NCI-H2081 treated with DMSO at 0.1 percent for 48 hours (cell line): ENCODE measurements around the gene STAM2.
"Not testable (repeated sequence)": the region's sequence is repeated elsewhere in the genome, so short reads cannot be mapped to it uniquely, and the experiment has no call there.

Experiments
- DNase-seq: peaks from one replicate; lab custom pipeline; 2025; lab: John Stamatoyannopoulos, UW

Gene STAM2

DNA sequence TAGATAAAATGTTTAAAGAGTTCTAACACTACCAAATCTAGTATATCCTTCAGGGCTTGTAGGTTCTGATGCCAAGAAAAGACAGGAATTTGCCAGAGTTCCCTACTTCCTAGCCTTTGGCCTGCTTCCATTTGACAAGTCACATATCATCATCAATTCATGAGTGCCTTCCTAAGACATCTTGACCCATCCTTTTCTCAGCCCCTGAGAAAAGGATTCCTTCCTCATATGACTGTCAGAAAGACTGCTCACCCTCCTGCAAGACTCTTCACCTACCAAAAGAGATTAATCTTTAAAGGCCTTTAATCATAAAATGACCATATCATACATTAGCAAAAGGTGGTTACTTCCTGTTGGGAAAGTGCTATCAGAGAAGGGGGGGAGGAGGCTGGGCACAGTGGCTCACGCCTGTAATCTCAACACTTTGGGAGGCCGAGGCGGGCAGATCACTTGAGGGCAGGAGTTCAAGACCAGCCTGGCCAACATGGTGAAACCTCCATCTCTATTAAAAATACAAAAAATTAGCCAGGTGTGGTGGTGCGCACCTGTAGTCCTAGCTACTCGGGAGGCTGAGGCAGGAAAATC lies 3.3 kb downstream of the STAM2 start:
- not testable (repeated sequence) for DNase-seq

GRCh38 chr2:152171718-152172117 lies 3.8 kb downstream of the STAM2 start:
- no peak for DNase-seq

DNA sequence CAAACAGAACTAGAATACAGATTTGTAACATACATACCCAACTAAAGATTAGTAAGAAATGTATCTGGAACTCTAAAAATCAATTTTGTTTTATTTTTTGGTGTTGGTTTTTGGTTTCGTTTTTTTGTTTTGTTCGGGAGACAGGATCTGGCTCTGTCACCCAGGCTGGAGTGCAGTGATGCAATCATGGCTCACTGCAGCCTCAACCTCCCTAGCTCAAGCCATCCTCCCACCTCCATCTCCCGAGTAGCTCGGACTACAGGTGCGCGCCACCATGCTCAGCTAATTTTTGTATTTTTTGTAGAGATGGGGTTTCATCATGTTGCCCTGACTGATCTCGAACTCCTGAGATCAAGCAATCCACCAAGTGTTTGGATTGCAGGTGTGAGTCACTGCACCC lies 6.4 kb downstream of the STAM2 start:
- not testable (repeated sequence) for DNase-seq

GRCh38 chr2:152167470-152167869 lies 8.1 kb downstream of the STAM2 start:
- DNase-seq, result not testable (repeated sequence)

GRCh38 chr2:152167065-152167464 lies 8.5 kb downstream of the STAM2 start:
- no peak for DNase-seq

- no peak for DNase-seq
Observed at GRCh38 chr2:152166633-152167032, 8.9 kb downstream of the STAM2 start.

DNA sequence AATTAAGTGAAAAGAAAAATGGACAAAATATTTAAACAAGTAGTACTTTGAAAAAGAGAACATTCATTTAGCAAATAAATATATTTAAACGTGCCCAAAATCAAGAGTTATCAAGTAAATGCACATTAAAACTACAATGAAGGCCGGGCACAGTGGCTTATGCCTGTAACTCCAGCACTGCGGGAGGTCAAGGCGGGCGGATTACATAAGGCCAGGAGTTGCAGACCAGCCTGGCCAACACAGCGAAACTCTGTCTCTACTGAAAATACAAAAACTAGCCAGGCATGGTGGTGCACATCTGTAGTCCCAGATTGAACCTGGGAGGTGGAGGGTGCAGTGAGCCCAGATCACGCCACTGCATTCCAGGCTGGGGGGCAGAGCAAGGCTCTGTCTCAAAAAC lies 9.8 kb downstream of the STAM2 start:
- DNase-seq, result no peak

- DNase-seq, result no peak
Observed at GRCh38 chr2:152165306-152165705, 10.3 kb downstream of the STAM2 start.

GRCh38 chr2:152163669-152164068 lies 11.9 kb downstream of the STAM2 start:
- not testable (repeated sequence) for DNase-seq

DNA sequence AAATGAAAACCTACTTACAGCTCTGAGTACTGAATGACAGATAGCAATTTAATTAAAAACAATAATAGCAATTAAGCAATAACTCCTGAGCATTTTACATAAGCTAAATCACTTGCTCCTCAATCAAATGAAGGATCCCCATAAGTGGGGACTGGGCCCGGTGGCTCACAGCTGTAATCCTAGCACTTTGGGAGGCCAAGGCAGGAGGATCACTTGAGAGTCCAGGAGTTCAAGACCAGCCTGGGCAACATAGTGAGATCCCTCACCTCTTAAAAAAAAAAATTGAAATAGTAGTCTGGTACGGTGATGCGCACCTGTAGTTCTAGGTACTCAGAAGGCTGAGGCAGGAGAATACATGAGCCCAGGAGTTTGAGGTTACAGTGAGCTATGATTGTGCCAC lies 13.4 kb downstream of the STAM2 start:
- no peak for DNase-seq

- no peak for DNase-seq
Observed at GRCh38 chr2:152161598-152161997, 14.0 kb downstream of the STAM2 start.

- DNase-seq, result not testable (repeated sequence)
Observed at GRCh38 chr2:152160378-152160777, 15.2 kb downstream of the STAM2 start.

DNA sequence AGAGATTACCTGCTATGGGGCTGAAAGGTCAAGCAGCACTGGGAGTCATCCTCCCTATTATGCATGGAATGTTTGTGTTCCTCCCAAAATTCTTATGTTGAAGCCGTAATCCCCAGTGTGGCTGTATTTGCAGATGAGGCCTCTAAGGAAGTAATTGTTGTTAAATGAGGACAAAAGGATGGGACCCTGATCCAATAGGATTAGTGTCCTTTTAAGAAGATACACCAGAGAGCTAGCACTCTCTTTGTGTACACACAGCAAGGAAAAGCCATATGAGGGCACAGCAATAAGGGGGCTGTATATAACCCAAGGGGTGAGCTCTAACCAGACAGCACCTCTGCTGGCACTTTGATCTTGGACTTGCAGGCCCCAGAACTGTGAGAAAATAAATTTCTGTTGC lies 18.3 kb downstream of the STAM2 start:
- no peak for DNase-seq

GRCh38 chr2:152155209-152155608 lies 20.4 kb downstream of the STAM2 start:
- DNase-seq, result no peak

DNA sequence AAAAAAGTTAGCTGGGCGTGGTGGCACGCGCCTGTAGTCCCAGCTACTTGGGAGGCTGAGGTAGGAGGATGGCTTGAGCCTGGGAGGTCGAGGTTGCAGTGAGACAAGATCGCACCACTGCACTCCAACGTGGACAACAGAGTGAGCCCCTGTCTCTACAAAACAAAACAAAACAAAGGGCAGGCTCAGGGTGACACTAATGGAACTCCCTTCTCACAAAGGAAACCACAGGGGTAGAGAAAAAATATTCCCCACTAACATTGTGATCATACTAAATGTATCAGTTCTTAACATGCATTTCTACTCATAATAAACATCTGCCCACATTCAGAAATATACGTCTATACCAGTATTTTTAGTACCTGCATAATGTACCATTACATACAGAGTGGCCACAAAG lies 21.1 kb downstream of the STAM2 start:
- no peak for DNase-seq

GRCh38 chr2:152134488-152135280 lies 40.9 kb downstream of the STAM2 start:
- DNase-seq, result no peak

- DNase-seq, result no peak
Observed at GRCh38 chr2:152132306-152132705, 43.3 kb downstream of the STAM2 start.

GRCh38 chr2:152127628-152128027 lies 47.9 kb downstream of the STAM2 start:
- no peak for DNase-seq

GRCh38 chr2:152126664-152127063 lies 48.9 kb downstream of the STAM2 start:
- no peak for DNase-seq

DNA sequence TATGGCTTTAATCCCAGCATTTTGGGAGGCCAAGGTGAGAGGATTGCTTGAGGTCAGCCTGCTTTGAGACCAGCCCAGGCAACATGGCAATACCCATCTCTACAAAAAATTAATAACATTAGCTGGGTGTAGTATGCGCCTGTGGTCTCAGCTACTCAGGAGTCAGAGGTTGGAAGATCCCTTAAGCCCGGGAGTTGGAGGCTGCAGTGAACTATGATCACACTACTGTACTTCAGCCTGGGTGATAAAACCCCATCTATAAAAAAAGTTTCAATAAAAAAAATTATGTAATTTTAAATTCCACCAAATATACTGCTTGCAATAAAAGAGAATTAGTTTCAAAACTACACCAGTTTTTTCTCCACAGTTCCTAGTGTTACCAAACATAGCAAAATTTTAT lies 53.4 kb downstream of the STAM2 start:
- no peak for DNase-seq

GRCh38 chr2:152120430-152120829 lies 55.1 kb downstream of the STAM2 start:
- no peak for DNase-seq

- DNase-seq, result no peak
Observed at GRCh38 chr2:152115952-152116351, 59.6 kb downstream of the STAM2 start.

GRCh38 chr2:152114366-152114765 lies 61.2 kb downstream of the STAM2 start:
- DNase-seq, result no peak

GRCh38 chr2:152107140-152107539 lies 68.4 kb downstream of the STAM2 start:
- DNase-seq, result not testable (repeated sequence)
